Activated naive CD4-positive, alpha-beta T cell treated with anti-CD3 and anti-CD28 coated beads, Interleukin-2, amount 50 U/mL, for 24 hours (primary cell): ENCODE results near the gene CHD6.
A peak's percentile ranks its signal among the peaks of the same experiment; 100 is the strongest.

Experiments
- H3K27ac Mint-ChIP-seq: one replicate; pipeline ENCODE4 v1.8.0; 2021; ENCODE audit warnings: mild to moderate bottlenecking, mixed read lengths
- H3K27me3 Mint-ChIP-seq: one replicate; pipeline ENCODE4 v1.8.0; 2021; ENCODE audit warnings: mixed read lengths
- H3K36me3 Mint-ChIP-seq: one replicate; pipeline ENCODE4 v1.8.0; 2021; ENCODE audit warnings: mixed read lengths
- H3K4me1 Mint-ChIP-seq: one replicate; pipeline ENCODE4 v1.8.0; 2021; ENCODE audit warnings: mixed read lengths
- H3K4me3 Mint-ChIP-seq: one replicate; pipeline ENCODE4 v1.8.0; 2021; ENCODE audit warnings: mild to moderate bottlenecking, mixed read lengths
- H3K9me3 Mint-ChIP-seq: one replicate; pipeline ENCODE4 v1.8.0; 2021; ENCODE audit warnings: mixed read lengths

CHD6 gene

DNA sequence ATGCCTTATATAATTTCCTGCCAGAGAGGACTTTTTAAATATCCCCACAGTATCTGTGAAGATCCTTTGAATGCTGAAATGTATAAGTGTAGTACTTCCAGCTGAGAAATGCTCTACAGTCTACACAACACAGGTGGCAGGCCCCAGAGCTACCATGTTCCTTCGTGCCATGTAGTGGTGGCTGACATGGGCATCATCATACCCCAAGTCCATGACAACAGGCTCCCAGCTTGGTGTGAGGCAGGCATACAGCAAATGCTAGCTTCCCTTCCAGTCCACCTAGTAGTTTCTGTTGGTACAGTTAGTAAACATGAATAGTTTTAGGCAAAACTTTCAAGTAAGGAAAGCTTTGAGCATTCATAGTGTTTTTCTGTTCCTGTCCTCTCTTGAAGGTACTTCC lies 190.3 kb downstream of the CHD6 start:
- Mint-ChIP-seq H3K36me3 (peaks cover 30% of the 10 kb centered on the region), H3K27me3 (no peaks in the 10 kb centered on the region), H3K4me1 (peaks cover 47% of the 10 kb centered on the region), H3K4me3 (peak overlapping the region; percentile 51), H3K9me3 (no peaks in the 10 kb centered on the region), H3K27ac (peak overlapping the region; percentile 94)

DNA sequence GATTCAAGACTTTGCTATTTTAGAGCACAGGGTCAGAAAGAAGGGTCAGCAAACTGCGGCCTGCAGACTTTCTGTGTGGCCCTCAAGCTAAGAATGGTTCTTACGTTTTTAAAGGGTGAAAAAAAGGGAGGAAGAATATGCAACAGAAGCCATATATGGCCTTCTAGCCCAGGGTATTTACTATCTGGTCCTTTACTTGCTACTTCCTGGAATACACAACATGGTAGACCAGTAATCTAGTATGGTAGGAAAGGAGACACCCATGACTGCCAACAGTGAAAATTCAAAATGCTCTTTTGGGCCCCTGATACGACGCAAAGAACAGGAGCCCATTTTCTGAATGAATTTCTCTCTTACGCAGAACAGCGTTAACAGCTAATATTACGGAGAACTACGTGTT lies 191.2 kb downstream of the CHD6 start:
- Mint-ChIP-seq H3K36me3 (peaks cover 29% of the 10 kb centered on the region), H3K4me1 (peaks cover 41% of the 10 kb centered on the region), H3K4me3 (no peak overlapping the region), H3K27ac (no peak overlapping the region), H3K9me3 (no peaks in the 10 kb centered on the region), H3K27me3 (no peaks in the 10 kb centered on the region)

DNA sequence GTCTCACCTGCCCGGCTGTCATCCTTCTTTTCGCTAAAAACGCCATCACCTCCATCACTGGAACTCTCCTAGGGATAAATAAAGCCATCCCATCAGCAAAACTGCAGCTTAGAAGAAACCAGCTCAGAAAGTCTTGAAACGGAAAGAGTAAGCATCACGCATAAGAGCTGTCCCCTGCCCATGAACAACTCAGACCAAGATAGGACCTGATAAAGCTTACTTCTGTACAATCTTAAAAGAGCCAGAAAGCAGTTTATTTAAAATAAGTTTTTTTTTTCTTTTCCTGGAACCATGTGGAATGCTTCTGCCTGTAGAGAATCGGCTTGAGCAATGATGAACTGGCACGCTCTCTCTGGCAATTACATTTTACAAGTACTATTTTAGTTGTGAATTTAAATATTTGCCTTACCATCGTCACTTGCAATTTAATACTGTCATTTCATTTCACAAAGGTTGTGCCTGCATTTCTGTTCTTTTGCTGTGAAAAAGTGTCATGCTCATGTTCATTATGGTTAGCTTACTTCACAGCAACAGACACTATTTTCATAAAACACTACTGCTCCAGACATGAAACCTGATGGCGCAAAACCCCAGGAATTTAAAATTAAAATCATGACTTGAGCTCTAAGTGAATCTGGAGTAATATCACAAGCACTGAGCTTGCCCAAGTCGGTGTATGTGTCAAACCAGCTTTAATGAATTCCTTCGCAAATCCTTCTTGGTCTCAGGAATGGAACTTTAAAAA lies 191.9 kb downstream of the CHD6 start:
- H3K27ac Mint-ChIP-seq: no peak overlapping the region
- H3K36me3 Mint-ChIP-seq: peaks cover 36% of the 10 kb centered on the region

DNA sequence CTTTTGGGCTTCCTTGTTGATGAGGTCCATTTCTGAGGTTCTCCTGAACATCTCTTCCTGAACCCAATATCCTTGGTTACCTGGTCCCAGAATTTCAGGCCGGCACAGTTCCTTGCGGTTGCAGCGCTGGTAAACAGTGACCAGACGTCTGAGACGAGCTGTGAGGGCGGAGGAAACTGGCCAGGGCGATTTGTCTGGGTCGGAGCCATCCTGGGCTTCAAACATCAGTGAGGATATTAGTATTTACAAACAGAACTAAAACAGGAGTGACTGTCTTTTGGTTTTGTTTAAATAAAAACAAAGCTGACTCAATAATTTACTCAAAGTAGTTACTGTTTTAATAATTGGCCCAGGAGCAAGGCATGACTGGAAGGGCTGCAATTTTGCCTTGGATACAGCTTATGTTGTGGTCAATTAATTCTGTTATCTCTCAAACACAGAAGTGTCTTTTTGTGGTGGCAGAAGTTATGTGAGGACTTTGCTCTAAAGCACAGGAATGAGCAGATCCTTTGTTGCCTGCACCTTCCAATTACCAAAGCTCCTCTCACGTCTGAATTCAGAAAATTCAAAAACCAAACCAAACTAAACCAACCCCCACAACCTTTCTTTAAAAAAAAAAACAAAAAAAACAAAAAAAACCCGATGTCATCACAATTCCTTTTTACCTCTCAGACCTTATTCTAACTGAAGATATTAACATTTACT lies 192.8 kb downstream of the CHD6 start:
- no peaks in the 10 kb centered on the region for H3K27me3 Mint-ChIP-seq
- peaks cover 38% of the 10 kb centered on the region for H3K4me1 Mint-ChIP-seq
- H3K4me3 Mint-ChIP-seq: no peak overlapping the region
- no peaks in the 10 kb centered on the region for H3K9me3 Mint-ChIP-seq
- peaks cover 42% of the 10 kb centered on the region for H3K36me3 Mint-ChIP-seq
- no peak overlapping the region for H3K27ac Mint-ChIP-seq

More for the DNA sequence above, 191.9 kb downstream of the CHD6 start:
- no peaks in the 10 kb centered on the region for H3K27me3 Mint-ChIP-seq
- no peaks in the 10 kb centered on the region for H3K9me3 Mint-ChIP-seq
- peaks cover 41% of the 10 kb centered on the region for H3K4me1 Mint-ChIP-seq
- H3K4me3 Mint-ChIP-seq: no peak overlapping the region

DNA sequence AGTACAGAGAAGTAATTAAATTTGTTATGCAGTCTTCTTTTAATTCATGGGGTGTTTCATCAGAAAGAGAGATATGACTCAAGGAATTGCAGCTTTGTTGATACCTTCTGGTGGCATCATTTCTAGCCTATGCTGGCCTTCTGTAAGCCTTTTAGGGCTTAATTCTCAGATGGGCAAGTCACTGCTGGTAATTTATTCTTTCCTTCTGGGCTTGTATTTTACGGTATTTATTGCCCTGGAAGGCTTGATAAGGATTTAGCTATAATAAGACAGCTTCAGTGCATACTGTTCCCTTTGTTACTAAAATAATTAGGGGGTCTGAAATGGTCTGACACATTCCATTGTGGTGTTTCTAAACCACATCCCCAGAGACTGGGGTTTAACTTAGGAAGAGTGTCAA lies 193.6 kb downstream of the CHD6 start:
- Mint-ChIP-seq H3K9me3 (no peaks in the 10 kb centered on the region), H3K27ac (no peak overlapping the region)

DNA sequence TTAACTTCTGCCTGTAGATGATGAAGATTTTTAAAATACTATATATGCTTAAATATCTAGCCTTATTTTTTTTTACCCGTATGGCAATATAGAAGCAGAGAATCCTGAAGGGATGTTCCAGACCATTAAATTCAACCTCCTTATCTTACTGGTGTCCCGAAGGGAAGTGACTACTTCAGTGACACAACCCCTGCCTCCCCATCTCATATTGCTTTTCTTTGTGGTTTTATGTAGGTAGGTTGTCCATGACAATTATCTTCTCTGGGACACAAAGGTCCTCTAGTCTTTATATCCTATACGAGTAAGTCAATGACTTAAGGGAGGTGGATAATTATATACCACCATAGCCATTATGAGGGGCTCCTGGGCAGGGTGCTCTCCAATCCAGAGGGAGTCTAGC lies 194.2 kb downstream of the CHD6 start:
- peaks cover 43% of the 10 kb centered on the region for H3K36me3 Mint-ChIP-seq
- no peak overlapping the region for H3K4me3 Mint-ChIP-seq
- H3K27me3 Mint-ChIP-seq: no peaks in the 10 kb centered on the region
- peaks cover 24% of the 10 kb centered on the region for H3K4me1 Mint-ChIP-seq
- H3K27ac Mint-ChIP-seq: no peak overlapping the region
- H3K9me3 Mint-ChIP-seq: no peaks in the 10 kb centered on the region

More for the DNA sequence above, 193.6 kb downstream of the CHD6 start:
- no peaks in the 10 kb centered on the region for H3K27me3 Mint-ChIP-seq
- H3K4me1 Mint-ChIP-seq: peaks cover 30% of the 10 kb centered on the region
- peaks cover 43% of the 10 kb centered on the region for H3K36me3 Mint-ChIP-seq
- H3K4me3 Mint-ChIP-seq: no peak overlapping the region

DNA sequence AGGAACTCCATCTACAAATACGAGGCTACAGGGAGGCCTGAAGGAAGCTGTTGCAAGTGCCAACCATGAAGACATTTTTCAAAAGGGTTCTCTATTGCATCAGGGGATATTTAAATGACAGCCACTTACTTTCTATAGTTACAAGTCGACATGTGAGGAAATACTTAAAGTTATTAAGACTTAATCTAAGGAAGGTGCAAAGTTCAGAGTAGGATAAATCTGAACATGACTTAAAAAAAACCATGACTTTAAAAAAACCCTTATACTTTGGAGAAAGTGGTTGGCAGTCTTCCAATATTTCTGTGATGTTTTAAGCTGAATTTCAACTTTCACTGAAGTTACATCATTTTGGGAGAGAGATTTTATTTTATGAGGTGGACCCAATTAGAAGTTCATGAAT lies 195.2 kb downstream of the CHD6 start:
- Mint-ChIP-seq H3K9me3 (no peaks in the 10 kb centered on the region), H3K36me3 (peaks cover 43% of the 10 kb centered on the region), H3K27me3 (no peaks in the 10 kb centered on the region), H3K27ac (no peak overlapping the region), H3K4me1 (peaks cover 14% of the 10 kb centered on the region), H3K4me3 (no peak overlapping the region)

DNA sequence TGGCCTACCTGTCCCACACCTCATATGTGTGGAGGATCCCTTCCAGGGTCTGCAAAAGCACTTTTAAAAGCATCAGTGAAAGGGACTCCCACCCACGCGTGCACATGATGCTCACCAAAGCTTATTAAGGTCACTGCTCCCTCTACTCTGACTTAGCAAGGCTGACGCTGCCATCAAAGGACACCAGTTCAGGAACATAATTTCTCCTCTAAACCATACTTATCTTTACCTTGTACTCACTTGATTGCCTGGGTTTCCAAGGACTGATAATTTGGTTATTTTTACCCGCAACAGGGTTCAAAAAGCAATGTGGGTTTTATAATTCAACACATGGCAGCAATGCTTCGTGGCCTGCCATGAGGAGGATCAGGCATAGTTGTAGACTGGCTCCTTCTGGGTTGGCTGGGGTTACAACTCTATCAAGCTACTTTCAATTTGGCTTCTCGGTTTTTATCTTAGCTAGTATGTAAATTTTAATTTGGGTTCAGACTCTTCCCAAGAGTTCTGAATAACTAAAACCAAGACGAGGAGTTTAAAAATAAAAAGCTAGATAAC lies 199.4 kb downstream of the CHD6 start:
- Mint-ChIP-seq H3K4me3 (no peak overlapping the region), H3K36me3 (peaks cover 42% of the 10 kb centered on the region), H3K27ac (no peak overlapping the region), H3K4me1 (no peaks in the 10 kb centered on the region), H3K27me3 (no peaks in the 10 kb centered on the region), H3K9me3 (no peaks in the 10 kb centered on the region)

DNA sequence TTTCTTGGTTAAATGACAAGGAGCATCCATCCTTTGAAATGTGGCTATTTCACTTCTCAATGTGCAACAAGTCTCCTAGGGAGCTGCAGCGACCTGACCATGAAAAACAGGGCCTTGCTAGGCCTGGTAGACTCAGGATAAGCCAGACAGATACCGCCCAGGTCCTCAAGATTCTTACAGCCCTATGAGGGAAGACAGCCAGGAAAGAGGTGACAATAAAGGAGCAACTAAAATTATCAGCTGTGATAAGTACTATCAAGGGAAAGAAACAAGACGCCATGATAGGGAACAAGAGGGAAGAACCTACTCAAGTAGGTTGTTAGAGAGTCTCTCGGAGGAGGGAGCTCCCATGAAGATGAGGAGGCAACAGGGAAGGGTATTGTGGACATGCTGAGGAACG lies 200.1 kb downstream of the CHD6 start:
- H3K4me1 Mint-ChIP-seq: no peaks in the 10 kb centered on the region
- no peak overlapping the region for H3K4me3 Mint-ChIP-seq
- no peaks in the 10 kb centered on the region for H3K9me3 Mint-ChIP-seq
- H3K27ac Mint-ChIP-seq: no peak overlapping the region
- H3K27me3 Mint-ChIP-seq: no peaks in the 10 kb centered on the region
- H3K36me3 Mint-ChIP-seq: peaks cover 42% of the 10 kb centered on the region

DNA sequence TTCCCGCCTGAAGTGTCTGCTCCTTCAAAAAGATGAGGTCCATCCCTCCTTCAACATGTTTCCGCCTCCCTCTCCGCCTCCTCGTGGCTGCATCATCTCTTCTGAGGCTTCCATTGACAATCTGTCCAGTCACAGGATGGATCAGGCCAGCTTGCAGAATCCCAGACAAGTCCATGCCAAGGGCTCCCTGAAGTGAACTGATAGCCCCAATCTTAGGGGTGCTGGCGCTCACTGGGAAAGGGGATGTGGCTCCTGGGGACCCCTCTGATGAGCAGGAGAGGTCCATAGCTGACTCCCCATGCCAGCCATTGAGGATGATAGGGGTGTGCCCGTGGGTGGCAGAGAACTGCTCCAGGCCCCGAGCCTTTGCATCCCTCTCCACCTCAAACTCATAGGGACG lies 203.0 kb downstream of the CHD6 start:
- H3K4me1 Mint-ChIP-seq: no peaks in the 10 kb centered on the region
- H3K36me3 Mint-ChIP-seq: peaks cover 24% of the 10 kb centered on the region
- H3K27me3 Mint-ChIP-seq: no peaks in the 10 kb centered on the region
- H3K27ac Mint-ChIP-seq: no peak overlapping the region
- H3K9me3 Mint-ChIP-seq: no peaks in the 10 kb centered on the region
- no peak overlapping the region for H3K4me3 Mint-ChIP-seq

DNA sequence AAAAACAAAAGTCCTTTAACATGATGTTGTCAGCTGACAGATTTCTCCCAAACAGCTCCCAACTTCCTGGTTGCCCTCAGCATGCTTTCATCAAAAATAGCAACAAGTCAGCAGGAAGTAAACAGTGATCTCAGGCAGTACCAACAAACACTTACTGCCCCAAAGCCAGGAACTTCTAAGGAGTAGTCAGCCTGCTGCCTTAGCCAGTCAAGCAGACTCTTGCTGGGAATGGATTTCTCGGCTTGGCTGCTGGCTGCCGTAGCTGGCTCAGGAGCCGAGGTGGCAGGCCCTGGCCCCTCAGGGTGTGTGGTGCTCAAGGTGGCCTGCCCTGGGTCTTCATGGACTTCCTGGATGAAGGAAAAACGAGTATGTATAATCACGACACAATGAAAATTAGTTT lies 205.0 kb downstream of the CHD6 start:
- Mint-ChIP-seq H3K9me3 (no peaks in the 10 kb centered on the region), H3K27me3 (no peaks in the 10 kb centered on the region), H3K27ac (no peak overlapping the region), H3K4me3 (no peak overlapping the region), H3K36me3 (peaks cover 22% of the 10 kb centered on the region), H3K4me1 (peaks cover 14% of the 10 kb centered on the region)

DNA sequence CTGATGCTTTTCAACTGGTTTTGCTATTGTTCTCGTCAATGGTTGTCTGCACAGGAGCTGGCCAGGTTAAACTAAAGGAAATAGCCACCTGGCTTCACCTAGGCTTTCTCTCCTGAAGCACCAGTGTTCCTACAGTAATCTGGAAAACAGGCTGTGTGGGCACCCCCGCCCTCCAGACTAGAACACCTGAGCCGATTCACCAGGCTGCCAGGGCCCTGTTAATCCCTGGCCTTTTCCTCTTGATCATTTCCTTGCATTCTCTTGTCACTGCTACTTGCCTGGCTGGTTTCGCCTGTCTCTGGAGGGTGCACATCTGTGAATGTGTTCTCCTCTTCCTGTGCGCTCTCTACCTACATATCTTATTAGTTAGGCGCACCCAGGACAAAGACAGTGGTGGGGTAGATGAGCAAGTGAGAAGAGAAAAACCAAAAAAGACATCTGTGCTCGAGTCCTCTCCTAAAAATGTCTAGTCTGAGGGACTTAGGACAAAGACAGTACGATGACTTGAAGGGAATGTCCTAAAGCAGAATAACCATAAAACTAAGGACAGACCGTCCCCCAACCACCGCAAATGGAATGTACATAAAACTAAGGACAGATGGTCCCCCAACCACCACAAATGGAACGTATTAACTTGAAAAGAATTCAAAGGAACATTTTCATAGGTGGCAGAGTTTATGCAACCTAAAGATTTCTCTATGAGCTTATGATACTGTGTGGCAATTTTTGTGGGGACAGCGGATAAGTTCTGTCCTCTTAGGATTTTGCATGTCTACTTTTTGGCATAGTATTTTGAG lies 205.7 kb downstream of the CHD6 start:
- H3K27me3 Mint-ChIP-seq: no peaks in the 10 kb centered on the region
- H3K4me3 Mint-ChIP-seq: no peak overlapping the region
- H3K27ac Mint-ChIP-seq: peak overlapping the region; percentile 30
- H3K4me1 Mint-ChIP-seq: peaks cover 14% of the 10 kb centered on the region
- H3K9me3 Mint-ChIP-seq: no peaks in the 10 kb centered on the region
- peaks cover 19% of the 10 kb centered on the region for H3K36me3 Mint-ChIP-seq

DNA sequence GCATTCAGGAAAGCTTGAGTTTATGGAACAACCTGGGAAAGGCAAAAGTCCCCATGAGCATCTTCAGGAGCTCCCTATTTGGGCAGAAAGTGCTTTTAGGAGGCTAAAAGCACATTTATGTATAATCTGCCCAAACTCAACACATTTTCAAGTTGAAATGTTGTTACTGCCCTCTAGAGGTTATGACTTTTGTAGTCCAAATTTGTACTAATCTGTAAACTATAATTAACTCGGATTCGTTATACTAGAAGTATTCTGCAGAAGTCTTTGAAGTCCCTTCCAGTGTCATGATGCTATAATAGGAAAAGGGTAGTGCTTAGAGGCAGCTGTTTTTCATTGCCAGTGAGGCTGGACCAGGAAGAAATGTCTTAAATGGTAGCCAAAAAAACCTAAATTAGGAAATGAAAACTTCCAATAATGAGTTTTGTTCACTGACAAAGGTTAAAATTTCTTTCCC lies 206.8 kb downstream of the CHD6 start:
- Mint-ChIP-seq H3K27me3 (no peaks in the 10 kb centered on the region), H3K4me3 (no peak overlapping the region), H3K9me3 (no peaks in the 10 kb centered on the region), H3K36me3 (peaks cover 17% of the 10 kb centered on the region), H3K4me1 (peaks cover 14% of the 10 kb centered on the region), H3K27ac (no peak overlapping the region)

DNA sequence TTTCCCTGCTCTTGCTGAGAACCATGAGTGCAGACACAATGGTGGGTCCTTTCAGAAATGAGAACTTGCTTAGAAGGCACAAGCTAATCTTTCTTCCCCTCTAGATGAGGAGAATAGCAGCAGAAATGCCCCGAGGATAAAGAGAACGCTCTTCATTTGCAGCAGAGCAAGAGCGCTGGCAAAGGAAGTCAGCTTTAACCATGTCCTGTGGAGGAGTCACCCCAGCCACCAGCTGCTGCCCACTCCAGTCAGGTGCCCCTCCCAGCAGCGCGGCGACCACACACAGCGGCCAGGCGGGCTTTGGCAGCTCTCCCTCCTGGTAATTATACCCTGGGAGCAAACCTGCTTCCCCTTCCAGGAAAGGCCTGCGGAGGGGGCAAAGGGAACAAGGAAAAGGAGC lies 209.2 kb downstream of the CHD6 start:
- Mint-ChIP-seq H3K4me1 (peaks cover 14% of the 10 kb centered on the region), H3K9me3 (no peaks in the 10 kb centered on the region), H3K27ac (no peak overlapping the region), H3K36me3 (peaks cover 12% of the 10 kb centered on the region), H3K4me3 (no peak overlapping the region), H3K27me3 (no peaks in the 10 kb centered on the region)

DNA sequence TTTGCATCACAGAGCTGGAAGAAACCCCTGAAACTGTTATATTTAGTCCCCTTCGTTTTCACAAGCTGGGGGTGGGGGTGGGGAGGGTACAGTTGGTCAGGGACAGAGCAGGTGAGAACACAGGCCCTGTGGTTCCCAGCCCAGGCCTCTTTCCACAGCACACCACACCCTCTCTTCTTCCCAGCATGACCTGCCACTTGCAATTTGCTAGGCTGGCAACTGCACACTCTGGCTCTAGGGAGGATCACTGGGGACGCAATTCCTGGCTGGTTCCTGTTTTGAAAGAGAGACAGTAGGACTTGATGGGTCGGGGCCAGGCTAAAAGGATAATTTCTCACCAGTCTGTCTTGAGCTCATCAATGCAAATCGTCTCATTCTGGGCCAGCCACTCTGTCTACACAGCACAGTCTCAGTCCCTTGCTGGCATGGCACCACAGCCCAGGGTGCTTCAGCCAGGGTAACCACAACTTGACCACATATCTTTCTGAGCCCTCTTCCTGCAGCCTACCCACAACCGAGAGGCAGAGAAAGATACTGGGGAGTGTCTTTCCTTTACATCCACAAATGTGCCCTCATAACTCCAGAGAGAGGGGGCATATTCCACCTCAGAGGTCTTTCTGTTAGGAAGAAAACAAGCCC lies 209.9 kb downstream of the CHD6 start:
- H3K36me3 Mint-ChIP-seq: peaks cover 6% of the 10 kb centered on the region
- H3K27me3 Mint-ChIP-seq: no peaks in the 10 kb centered on the region
- no peaks in the 10 kb centered on the region for H3K9me3 Mint-ChIP-seq
- H3K4me1 Mint-ChIP-seq: peaks cover 14% of the 10 kb centered on the region
- no peak overlapping the region for H3K27ac Mint-ChIP-seq
- H3K4me3 Mint-ChIP-seq: no peak overlapping the region
